Stimulated activated CD4-positive, alpha-beta T cell treated with anti-CD3 and anti-CD28 coated beads, Interleukin-4, amount 100 ng/mL, for 1 hour (primary cell): Measurements from ENCODE around the gene SON.
A peak's percentile ranks its signal among the peaks of the same experiment; 100 is the strongest.
"Not testable (repeated sequence)": the region's sequence is repeated elsewhere in the genome, so short reads cannot be mapped to it uniquely, and the experiment has no call there.

Source experiments
- DNase-seq: peaks from one replicate; pipeline ENCODE4 v3.0.0-alpha.2; 2020

The SON gene

DNA sequence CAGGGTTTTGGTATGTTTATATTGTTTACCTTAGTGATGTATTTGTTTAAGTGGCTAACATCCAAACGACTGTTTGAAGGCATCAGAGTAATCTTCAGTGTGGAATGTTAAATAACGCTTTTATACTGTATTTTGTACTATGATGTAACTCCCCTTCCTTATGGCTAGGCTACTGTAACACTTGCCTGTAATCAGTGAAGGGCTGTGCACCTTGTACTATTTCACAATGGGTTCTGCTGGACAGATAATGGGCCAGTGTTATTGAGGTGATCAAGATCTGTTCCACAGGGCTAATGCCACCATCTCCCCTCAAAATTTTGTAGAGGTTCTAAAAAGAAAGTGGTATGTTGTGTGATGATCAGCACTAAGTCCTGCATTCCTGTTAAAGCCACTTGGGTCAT, 33.9 kb downstream of the SON start:
- DNase-seq = not testable (repeated sequence)

DNA sequence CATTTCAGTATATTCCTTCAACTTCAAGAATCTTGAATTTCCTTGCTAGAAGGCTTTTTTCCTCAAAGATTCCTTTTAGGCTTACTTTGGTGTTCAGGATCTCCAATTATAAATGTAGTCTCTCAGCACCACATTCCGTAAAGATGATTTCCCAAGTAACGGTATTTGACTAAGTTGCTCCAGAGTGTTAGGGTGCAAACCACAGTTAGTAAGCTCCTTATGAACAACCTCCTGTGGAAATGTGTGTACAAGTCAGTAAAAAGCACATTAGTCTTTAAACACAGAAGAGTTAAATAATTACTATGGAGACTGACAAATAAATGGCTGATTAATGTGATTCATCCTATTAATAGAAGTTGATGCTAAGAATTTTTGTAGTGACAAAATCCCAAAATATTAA, 35.4 kb downstream of the SON start:
- DNase-seq = no peak

DNA sequence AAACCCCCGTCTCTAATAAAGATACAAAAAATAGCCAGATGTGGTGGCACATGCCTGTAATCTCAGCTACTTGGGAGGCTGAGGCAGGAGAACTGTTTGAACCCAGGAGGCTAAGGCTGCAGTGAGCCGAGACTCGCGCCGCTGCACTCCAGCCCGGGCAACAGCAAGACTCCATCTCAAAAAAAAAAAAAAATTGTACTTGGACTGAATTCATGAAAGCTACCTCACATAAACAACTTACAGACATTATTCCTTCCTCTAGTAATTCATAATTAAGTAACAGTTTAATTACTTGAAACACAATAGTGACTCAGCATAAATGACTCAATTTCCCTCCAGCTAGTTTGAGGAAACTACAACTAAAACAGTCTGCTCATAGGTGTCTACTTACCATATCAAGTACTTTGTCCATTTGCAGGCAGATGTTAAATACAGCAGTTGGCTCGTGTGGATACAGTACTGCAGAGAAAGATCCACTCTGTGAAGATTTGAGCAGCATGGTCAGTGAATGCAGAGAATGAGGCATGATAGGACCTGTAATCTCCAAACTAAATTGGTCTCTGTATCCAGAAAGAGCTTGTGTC, 36.2 kb downstream of the SON start:
- no peak for DNase-seq

DNA sequence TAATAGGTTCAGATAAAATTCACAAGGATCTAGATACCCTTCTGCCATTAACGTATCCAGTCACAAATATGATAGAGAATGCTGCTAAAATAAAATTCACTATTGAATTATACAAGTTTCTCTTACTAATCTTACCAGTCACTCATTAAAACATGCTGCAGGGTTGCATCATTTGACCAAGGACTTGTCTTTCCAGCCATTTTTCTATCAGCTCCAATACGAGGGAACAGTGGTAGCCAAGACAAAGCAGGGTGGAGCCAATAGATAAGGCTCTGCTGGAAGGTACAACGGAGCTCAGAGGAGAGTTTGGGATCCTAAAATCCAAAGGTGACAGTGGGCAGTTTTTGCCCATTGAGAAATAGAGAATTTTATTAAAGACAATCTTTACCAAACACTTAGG, 41.6 kb downstream of the SON start:
- no peak for DNase-seq

DNA sequence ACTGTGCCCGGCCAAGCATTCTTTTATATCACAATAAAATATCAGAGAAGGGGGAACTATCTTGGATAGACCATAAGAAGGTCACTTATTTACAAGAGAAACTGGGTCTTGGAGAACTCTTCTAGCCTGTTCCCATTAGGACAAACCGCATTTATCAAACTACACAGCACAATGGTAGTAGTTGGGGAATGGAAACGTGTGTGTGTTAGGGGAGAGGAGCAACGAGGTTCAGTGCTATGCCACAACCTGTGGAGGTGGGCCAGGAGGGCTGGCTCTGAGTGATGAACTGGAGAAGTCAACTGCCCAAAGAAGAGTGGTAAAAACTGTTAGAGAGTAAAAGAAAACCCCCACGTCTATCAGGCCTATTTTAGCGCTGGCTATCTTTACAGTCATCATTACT, 44.1 kb downstream of the SON start:
- no peak for DNase-seq

DNA sequence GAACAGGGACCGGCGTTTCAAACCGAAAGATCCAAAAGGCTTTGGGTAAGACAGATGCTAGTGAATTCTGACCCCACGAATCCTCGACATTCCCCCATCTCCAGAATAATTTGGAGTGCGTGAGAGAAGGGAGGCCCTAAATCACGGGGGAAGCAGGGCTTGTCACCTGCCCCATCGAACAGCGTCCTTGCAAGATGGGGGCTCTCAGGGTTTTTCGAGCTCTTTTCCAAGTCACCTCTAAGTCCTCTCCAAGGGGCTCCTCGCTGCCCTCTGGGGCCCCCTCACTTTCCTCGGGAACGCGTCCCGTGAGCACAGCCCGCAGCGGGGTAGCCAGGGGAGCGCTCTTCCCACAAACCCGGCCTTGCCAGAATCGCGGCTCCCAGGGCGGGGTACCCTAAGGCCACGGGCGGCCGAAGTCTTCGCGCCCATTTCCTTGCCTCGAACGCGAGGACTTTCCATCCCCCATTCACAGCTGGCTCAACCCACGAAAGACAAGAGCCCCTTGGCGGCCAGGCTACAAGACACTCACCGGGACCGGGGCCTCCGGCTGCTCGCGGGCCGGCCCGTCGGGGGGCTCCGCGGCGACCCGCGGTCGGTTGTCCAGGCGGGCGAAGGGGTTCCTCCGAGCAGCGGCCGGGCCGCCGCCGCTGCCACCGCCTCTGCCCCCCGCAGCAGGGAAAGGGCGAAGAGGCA, 45.1 kb downstream of the SON start:
- no peak for DNase-seq

DNA sequence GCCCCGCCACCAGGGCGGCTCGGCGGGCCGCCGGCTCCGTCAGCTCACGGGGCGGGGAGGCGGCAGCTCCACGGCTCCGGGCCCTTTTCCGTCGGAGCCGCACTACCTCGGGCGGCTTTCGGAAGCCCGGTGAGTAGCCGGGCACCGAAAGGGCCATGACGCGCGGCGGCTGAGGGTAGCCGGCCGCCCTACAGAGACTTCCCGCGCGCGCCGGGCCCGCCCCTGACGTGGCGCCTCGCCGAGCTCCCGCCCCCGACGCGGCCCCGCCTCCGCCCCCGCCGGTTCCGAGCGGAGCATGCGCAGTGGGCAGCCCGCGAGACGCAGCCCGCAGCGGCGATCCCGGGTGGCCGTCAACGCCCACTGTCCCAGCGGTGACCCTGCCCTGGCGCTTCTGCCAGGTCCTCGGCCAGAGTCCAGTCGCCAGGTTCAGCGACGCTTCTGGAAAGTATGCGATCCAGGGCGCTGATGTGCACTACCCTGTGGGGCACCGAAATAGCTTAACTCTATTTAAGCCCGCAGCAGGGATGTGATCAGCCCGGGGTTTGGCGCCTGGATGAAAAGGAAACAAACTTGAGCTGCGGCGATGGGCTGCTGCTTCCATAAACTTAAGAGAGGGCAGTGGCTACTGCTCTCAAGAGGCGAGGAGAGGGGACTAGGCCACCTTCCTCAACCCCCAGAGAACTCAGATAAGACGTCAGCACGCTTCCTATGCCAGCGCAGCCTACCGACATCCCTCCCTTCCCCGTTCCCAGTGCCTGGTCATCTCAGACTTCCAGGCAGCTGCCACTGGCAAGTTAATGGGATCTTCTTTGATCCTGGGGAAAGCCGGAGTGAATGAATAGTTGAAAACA, 45.9 kb downstream of the SON start, which contains the start of gene DONSON:
TSS of gene DONSON (minus strand) at position 200 of the 851 bp plus-strand sequence. CDS start at position 157, 43 bp downstream.
- DNase-seq = peak; percentile 87

DNA sequence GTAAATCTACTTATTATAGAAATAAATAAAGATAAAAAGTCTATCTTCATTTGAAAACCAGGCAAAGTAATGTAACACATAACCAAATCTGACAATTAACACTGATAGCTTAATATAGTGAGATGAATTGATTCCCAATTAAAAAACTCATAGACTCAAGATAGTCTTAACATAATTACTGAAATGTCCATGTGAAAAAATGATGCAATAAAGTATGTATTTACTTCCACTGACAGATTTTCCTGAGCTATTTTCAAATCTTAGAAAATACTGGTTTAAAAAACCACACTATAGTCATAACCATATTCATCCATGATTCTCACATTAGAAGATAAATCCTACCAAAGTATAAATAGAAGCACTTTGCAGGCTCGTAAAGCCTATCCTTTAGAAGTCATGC, 55.2 kb downstream of the SON start:
- DNase-seq = no peak

DNA sequence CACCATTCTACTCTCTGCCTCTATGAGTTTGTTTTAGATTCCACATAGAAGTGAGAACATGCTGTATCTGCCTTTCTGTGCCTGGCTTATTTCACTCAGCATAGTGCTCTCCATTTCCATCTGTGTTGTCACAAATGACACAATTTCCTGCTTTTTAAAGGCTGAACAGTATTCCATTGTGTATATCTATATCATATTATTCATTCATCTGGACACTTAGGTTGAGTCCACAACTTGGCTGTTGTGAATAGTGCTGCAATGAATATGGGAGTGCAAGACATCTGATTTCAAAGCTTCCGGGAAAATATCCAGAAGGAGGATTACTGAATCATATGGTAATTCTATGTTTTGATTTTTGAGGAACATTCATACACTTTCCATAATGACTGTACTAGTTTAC, 65.7 kb downstream of the SON start:
- DNase-seq = no peak

DNA sequence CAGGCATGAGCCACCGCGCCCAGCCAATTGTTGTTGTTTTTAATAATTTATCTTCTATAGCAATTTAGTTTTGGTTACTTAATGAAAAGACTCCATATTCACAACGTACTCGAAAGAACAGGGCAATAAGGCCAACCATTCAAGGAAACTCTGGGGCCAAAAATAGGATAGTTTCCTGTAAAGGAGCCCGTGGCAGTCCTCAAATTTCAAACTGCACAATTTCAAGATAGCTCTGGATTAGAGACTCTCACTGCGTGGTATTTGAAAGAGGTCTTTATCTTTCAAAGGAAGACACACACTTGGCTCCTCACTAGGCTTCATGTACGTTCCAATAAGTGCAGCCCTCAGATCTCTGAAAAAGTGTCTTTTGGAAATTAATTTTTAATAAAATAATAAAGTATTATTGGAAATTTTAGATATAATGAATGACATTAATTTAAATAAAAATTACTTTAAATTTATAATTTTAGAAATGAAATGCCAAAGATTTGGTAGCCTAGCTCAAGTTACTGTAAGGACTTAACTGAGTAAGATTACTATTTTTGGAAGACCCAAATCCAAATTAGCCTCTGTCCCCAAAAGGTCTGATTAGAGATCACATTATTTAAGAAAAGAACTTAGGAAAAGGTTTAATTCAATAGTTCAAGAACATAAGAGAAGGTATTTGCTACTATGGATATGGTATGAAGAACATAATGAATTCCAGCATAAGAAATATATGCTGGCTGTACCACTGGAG, 68.3 kb downstream of the SON start:
- no peak for DNase-seq

DNA sequence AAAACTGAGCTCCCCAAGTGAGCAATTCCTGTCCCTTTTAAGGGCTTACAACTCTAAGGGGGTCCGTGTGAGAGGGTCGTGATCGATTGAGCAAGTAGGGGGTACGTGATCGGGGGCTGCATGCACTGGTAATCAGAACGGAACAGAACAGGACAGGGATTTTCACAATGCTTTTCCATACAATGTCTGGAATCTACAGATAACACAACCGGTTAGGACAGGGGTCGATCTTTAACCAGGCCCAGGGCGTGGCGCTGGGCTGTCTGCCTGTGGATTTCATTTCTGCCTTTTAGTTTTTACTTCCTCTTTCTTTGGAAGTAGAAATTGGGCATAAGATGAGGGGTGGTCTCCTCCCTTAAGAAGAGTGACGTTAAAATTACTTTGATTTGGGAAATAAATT, 74.7 kb downstream of the SON start:
- DNase-seq = not testable (repeated sequence)

DNA sequence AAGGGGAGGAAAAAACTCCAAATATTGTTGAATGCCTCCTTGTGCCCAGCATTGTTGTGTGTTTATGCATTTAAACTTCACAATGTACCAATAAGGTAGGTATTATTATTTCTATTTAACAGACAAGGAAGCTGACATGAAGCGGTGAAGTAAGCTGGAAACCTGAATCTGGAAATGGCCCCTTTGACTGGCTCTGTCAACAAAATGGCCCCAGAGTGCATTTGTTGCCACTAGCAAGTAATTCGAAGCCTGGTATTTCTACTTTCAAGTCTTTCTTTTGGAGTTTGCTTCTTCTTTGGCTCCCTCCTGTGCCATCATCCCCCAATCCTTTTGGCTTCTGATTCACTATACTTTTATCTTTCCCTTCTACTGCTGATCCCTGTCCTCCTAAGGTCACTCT, 75.6 kb downstream of the SON start:
- DNase-seq = no peak

DNA sequence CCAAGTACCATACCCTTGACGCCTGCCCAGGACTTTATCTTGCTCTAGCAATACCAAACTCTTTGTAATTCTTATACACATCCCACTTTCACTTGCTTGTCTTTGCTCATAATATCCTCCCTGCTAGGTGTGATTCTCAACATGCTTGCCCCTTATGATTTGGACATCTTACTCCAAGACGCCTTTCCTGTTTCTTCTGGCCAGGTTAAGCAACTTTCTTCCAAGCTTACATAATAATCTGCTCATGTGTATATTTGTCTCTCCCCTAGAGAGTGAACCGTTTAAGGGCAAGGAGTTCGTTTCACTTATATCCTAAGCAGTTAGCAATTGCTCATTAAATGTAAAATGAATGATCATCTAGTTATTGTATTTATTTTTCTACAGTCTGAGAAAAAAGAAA, 76.9 kb downstream of the SON start:
- no peak for DNase-seq

DNA sequence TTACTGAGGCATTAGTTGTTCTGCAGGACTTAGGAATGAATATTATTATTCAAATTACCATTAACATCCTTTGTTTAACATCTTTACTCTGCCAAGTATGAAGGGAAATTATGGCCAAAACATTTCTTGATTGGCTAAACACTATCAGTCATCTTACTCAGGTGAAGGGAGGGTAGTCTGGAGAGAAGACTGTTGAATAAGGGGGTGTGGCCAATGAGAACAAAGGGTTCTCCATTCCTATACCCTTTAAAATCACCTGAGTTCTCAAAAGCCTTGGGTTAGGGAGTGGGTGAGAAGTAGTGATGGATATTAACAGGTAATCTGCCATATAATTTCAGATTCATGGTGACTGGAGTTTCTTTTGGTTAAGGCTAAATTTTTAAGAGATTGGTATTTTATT, 79.4 kb downstream of the SON start:
- DNase-seq = no peak

DNA sequence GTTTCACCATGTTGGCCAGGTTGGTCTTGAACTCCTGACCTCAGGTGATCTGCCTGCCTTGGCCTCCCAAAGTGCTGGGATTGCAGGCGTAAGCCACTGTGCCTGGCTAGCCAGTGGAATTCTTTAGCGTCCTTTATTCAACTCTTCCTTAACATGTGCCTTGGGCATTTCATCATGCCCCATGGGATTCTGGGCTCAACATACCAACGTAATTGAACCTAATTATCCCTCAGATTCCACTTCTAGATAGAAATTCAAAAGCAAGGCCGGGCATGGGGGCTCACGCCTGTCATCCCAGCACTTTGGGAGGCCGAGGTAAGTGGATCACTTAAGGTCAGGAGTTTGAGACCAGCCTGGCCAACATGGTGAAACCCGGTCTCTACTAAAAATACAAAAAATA, 83.3 kb downstream of the SON start:
- DNase-seq = not testable (repeated sequence)
